ENCODE measurements around the gene DOCK2.

Gene DOCK2

DNA sequence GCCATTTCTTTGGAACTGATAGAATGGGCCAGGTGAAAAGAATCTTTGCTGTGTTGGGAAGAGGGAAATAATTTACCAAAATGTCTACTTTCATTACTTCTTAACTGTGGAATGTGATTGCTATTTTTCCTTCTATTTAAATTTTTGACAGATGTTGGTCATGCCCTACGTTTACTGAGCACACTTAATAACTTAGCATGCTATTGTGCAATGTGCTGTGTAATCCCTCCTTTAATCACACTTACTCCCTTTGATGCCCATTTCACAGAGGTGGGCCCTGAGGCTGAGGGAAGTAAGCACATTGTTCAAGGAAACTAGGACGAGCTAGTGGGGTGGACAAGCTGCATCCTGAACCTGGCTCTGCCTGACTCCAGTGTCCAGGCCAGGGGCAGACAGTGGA, 391.0 kb downstream of the DOCK2 start:
- Histone ChIP-seq H3K36me3 (replicated peaks; ENCODE audit: insufficient read depth, low read length) (no peaks in the 10 kb centered on the region), H3K4me2 (ENCODE audit: low read depth, low read length) (no peak overlapping the region), H3K9ac (ENCODE audit: low read length) (no peak overlapping the region), H3K27me3 (replicated peaks; ENCODE audit: insufficient read depth, low read length) (no peaks in the 10 kb centered on the region), H3K9me3 (replicated peaks; ENCODE audit: insufficient read depth, low read length) (no peaks in the 10 kb centered on the region), H3K4me3 (ENCODE audit: low read length) (no peak overlapping the region), H2AFZ (ENCODE audit: low read length) (no peak overlapping the region), H3K9me2 (replicated peaks; ENCODE audit: insufficient read depth, low read length) (no peaks in the 10 kb centered on the region), H4K20me1 (ENCODE audit: insufficient read depth, low read length) (no peaks in the 10 kb centered on the region), H3F3A (ENCODE audit: insufficient read depth, low read length) (no peaks in the 10 kb centered on the region), H3K27ac (ENCODE audit: low read length) (no peak overlapping the region), H3K4me1 (ENCODE audit: low read length) (no peaks in the 10 kb centered on the region), H3K79me2 (ENCODE audit: low read length) (no peaks in the 10 kb centered on the region)
- DNase-seq: no peak
- TF ChIP-seq, protein P1, sequence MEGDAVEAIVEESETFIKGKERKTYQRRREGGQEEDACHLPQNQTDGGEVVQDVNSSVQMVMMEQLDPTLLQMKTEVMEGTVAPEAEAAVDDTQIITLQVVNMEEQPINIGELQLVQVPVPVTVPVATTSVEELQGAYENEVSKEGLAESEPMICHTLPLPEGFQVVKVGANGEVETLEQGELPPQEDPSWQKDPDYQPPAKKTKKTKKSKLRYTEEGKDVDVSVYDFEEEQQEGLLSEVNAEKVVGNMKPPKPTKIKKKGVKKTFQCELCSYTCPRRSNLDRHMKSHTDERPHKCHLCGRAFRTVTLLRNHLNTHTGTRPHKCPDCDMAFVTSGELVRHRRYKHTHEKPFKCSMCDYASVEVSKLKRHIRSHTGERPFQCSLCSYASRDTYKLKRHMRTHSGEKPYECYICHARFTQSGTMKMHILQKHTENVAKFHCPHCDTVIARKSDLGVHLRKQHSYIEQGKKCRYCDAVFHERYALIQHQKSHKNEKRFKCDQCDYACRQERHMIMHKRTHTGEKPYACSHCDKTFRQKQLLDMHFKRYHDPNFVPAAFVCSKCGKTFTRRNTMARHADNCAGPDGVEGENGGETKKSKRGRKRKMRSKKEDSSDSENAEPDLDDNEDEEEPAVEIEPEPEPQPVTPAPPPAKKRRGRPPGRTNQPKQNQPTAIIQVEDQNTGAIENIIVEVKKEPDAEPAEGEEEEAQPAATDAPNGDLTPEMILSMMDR (IDR thresholded peaks at IDR 0.05; ENCODE audit: low read length): no peak
- TF ChIP-seq EZH2 (optimal IDR thresholded peaks at IDR 0.05; ENCODE audit: low read depth, low read length) (no peak), EZH2phosphoT487 (IDR thresholded peaks at IDR 0.05; ENCODE audit: low read length) (no peak)

GRCh38 chr5:170034231-170034630, 397.2 kb downstream of the DOCK2 start:
- Histone ChIP-seq H3F3A (ENCODE audit: insufficient read depth, low read length) (no peaks in the 10 kb centered on the region), H3K27ac (ENCODE audit: low read length) (no peak overlapping the region)
- TF ChIP-seq EZH2phosphoT487 (IDR thresholded peaks at IDR 0.05; ENCODE audit: low read length) (no peak), EZH2 (optimal IDR thresholded peaks at IDR 0.05; ENCODE audit: low read depth, low read length) (no peak)
- TF ChIP-seq, protein P1 (IDR thresholded peaks at IDR 0.05; ENCODE audit: low read length): no peak

GRCh38 chr5:170038241-170038640, 401.2 kb downstream of the DOCK2 start:
- H3K79me2 ChIP-seq (ENCODE audit: low read length): no peaks in the 10 kb centered on the region
- no peaks in the 10 kb centered on the region for H3K27me3 ChIP-seq (replicated peaks; ENCODE audit: insufficient read depth, low read length)
- H3K4me2 ChIP-seq (ENCODE audit: low read depth, low read length): no peak overlapping the region
- H3K9me2 ChIP-seq (replicated peaks; ENCODE audit: insufficient read depth, low read length): no peaks in the 10 kb centered on the region
- no peaks in the 10 kb centered on the region for H3K36me3 ChIP-seq (replicated peaks; ENCODE audit: insufficient read depth, low read length)
- H3K9ac ChIP-seq (ENCODE audit: low read length): no peak overlapping the region
- H3K9me3 ChIP-seq (replicated peaks; ENCODE audit: insufficient read depth, low read length): no peaks in the 10 kb centered on the region
- H4K20me1 ChIP-seq (ENCODE audit: insufficient read depth, low read length): no peaks in the 10 kb centered on the region
- H3K4me3 ChIP-seq (ENCODE audit: low read length): no peak overlapping the region
- DNase-seq: no peak
- no peaks in the 10 kb centered on the region for H3K4me1 ChIP-seq (ENCODE audit: low read length)
- H3F3A ChIP-seq (ENCODE audit: insufficient read depth, low read length): no peaks in the 10 kb centered on the region
- no peak overlapping the region for H2AFZ ChIP-seq (ENCODE audit: low read length)
- no peak overlapping the region for H3K27ac ChIP-seq (ENCODE audit: low read length)
- TF ChIP-seq, protein P1 (IDR thresholded peaks at IDR 0.05; ENCODE audit: low read length): no peak
- TF ChIP-seq EZH2 (optimal IDR thresholded peaks at IDR 0.05; ENCODE audit: low read depth, low read length): no peak
- no peak for TF ChIP-seq EZH2phosphoT487 (IDR thresholded peaks at IDR 0.05; ENCODE audit: low read length)

More at GRCh38 chr5:170034231-170034630, 397.2 kb downstream of the DOCK2 start:
- Histone ChIP-seq H3K9me3 (replicated peaks; ENCODE audit: insufficient read depth, low read length) (no peaks in the 10 kb centered on the region), H3K4me3 (ENCODE audit: low read length) (no peak overlapping the region), H2AFZ (ENCODE audit: low read length) (no peak overlapping the region), H3K4me2 (ENCODE audit: low read depth, low read length) (no peak overlapping the region), H3K9me2 (replicated peaks; ENCODE audit: insufficient read depth, low read length) (no peaks in the 10 kb centered on the region), H3K79me2 (ENCODE audit: low read length) (no peaks in the 10 kb centered on the region), H3K9ac (ENCODE audit: low read length) (no peak overlapping the region), H3K4me1 (ENCODE audit: low read length) (no peaks in the 10 kb centered on the region), H3K36me3 (replicated peaks; ENCODE audit: insufficient read depth, low read length) (no peaks in the 10 kb centered on the region), H4K20me1 (ENCODE audit: insufficient read depth, low read length) (no peaks in the 10 kb centered on the region), H3K27me3 (replicated peaks; ENCODE audit: insufficient read depth, low read length) (no peaks in the 10 kb centered on the region)
- DNase-seq: no peak

Data from MM.1S (cell line).